Astrocyte of the cerebellum (primary cell): ENCODE data around the gene STRBP.
"Not testable (repeated sequence)": the region's sequence is repeated elsewhere in the genome, so short reads cannot be mapped to it uniquely, and the experiment has no call there.

ENCODE experiments used
- DNase-seq: peaks from one replicate; pipeline ENCODE4 v3.0.0-alpha.2; 2011; ENCODE audit warnings: low read depth
- H3K4me3 ChIP-seq: 2 replicates; pipeline ENCODE4 v1.5.1; 2011; ENCODE audit warnings: mild to moderate bottlenecking, low read depth, low read length, moderate library complexity
- in situ Hi-C: cut with HindIII; loops from 2 replicates; pipeline ENCODE4 v1.10.0; 2017; ENCODE audit warnings: low sequenced_read_pairs
- TF ChIP-seq, protein P1 (sequence below): IDR thresholded peaks from 2 replicates; pipeline ENCODE4 v1.5.1; 2012; ENCODE audit warnings: low read length, low read depth, moderate library complexity, mild to moderate bottlenecking; ENCODE audit errors: missing control alignments

The STRBP gene

DNA sequence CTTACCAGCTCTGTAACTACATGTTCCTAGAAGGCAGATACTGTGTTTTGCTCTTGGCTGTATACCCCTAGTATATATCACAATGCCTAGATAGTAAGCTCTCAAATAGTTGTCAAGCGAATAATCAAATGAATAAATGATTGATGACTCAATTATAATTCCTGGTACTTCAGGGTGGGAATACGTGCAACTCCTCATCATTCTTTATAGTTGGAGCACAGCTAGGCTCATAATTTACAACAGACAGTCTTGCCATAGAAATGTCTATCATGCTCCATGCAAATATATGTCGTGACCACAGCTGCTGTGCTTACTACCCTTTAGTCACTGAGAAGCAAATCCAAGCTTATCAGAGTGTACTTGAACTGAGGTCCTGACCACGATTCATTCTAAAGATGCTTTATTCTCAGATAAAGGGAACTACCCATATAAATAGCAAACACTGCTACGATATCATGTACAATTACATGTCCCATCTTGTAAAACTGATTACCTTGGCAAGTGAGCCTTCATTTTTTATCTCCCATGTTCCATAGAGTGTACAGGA, 52.1 kb downstream of the STRBP start:
- in situ Hi-C loops: no loop called here
- H3K4me3 ChIP-seq: no peak overlapping the region
- DNase-seq: no peak
- TF ChIP-seq, protein P1, sequence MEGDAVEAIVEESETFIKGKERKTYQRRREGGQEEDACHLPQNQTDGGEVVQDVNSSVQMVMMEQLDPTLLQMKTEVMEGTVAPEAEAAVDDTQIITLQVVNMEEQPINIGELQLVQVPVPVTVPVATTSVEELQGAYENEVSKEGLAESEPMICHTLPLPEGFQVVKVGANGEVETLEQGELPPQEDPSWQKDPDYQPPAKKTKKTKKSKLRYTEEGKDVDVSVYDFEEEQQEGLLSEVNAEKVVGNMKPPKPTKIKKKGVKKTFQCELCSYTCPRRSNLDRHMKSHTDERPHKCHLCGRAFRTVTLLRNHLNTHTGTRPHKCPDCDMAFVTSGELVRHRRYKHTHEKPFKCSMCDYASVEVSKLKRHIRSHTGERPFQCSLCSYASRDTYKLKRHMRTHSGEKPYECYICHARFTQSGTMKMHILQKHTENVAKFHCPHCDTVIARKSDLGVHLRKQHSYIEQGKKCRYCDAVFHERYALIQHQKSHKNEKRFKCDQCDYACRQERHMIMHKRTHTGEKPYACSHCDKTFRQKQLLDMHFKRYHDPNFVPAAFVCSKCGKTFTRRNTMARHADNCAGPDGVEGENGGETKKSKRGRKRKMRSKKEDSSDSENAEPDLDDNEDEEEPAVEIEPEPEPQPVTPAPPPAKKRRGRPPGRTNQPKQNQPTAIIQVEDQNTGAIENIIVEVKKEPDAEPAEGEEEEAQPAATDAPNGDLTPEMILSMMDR: no peak

DNA sequence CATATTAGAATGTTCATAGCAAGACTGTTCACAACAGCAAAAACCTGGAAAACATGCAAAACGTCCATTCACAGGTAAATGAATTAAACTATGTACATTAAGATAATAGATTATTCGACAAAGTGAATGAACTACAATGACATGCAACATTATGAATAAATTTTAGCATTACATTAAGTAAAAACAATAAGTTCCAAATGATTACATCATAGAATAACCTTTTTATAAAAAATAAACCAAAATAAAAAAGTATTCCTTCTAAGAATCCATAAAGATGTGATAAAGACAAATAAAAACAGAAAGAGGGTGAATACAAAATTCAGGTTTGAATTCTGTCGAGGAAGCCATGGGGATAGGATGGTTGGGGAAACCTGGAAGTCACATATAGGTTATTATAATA, 57.3 kb downstream of the STRBP start:
- H3K4me3 ChIP-seq: no peak overlapping the region
- in situ Hi-C loops: no loop called here
- DNase-seq: no peak
- TF ChIP-seq, protein P1: no peak

DNA sequence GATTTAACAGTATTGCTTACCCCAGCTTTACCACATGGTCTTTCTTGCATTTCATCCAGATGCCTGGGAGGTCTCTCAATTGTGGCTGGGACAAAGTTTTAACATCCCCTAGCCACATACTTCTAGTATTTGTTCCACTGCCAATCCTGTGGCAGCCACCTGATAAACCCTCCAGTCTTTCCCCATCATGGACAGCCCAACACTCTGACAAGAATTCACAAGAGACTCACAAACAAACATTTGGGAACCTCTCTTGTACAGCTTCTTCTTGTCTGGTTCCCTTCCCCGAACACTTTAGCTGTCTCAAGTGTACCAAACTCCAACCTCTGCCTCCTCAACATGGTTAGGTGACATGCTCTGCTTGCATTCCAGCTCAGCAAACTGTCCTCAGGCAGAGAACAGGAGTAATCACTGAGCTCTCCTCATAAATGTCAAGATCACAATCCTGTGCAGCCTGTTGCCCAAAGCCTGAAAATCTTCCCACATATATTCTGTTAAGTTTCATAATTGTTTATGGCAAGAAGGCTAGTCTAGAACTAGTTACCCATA, 59.7 kb downstream of the STRBP start:
- in situ Hi-C loops: no loop called here
- no peak overlapping the region for H3K4me3 ChIP-seq
- TF ChIP-seq, protein P1: no peak

DNA sequence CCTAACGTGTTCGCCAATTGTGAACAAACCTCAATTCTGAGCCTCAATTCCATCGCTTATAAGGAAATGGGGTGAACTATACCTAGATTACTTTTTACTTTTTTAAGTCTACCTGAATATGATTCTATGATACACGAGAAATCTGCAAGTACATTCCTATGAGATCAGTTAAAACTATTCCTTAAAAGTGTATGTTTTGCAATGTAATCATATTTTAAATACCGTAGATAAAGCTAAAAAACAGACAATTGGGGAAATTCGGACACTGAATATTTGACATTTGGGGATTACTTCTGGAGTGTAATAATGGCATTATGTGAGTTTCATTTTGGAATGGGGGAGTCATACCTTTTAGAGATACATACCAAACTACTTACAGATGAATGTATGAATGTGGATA, 62.3 kb downstream of the STRBP start:
- H3K4me3 ChIP-seq: no peak overlapping the region
- TF ChIP-seq, protein P1: no peak
- in situ Hi-C loops: no loop called here
- no peak for DNase-seq

More for the DNA sequence above, 59.7 kb downstream of the STRBP start:
- DNase-seq: no peak

DNA sequence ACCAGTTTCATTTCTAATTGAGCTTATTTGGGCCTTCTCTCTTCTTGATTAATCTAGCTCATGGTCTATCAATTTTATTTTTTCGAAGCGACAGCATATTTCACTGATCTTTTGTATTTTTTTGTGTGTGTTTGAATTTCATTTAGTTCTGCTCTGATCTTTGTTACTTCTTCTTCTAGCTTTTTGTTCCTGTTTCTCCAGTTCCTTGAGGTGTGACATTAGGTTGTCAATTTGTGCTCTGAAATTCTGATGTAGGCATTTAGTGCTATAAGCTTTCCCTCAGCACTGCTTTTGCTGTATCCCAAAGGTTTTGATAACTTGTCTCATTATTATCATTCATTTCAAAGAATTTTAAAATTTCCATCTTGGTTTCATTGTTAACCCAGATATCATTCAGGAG, 67.3 kb downstream of the STRBP start:
- TF ChIP-seq, protein P1: no peak
- DNase-seq: no peak
- H3K4me3 ChIP-seq: no peak overlapping the region
- in situ Hi-C loops: no loop called here

DNA sequence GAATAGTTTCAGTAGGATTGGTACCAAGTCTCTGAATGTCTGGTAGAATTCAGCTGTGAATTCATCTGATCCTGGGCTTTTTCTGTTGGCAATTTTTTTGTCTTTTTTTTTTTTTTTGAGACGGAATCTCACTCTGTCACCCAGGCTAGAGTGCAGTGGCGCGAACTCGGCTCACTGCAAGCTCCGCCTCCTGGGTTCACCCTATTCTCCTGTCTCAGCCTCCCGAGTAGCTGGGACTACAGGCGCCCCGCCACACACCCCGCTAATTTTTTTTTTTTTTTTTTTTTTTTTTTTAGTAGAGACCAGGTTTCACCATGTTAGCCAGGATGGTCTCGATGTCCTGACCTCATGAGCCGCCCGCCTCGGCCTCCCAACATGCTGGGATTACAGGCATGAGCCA, 67.9 kb downstream of the STRBP start:
- DNase-seq, in situ Hi-C loops, H3K4me3 ChIP-seq: not testable (repeated sequence)

GRCh38 chr9:123196124-123196523, 72.3 kb downstream of the STRBP start:
- H3K4me3 ChIP-seq: no peak overlapping the region
- no peak for DNase-seq
- TF ChIP-seq, protein P1: no peak
- in situ Hi-C loops: no loop called here
